BLaER1 (cell line): ENCODE data around the gene KCTD7.
"Not testable (repeated sequence)": the region's sequence is repeated elsewhere in the genome, so short reads cannot be mapped to it uniquely, and the experiment has no call there.

Experiments used
- H3K27ac ChIP-seq: shearing (Covaris generic); formaldehyde crosslinking; 2 replicates; pipeline ENCODE4 v1.8.1; 2022
- H3K27me3 ChIP-seq: shearing (Covaris generic); formaldehyde crosslinking; 2 replicates; pipeline ENCODE4 v1.8.1; 2022
- H3K36me3 ChIP-seq: shearing (Covaris generic); formaldehyde crosslinking; 2 replicates; pipeline ENCODE4 v1.8.1; 2022
- H3K4me1 ChIP-seq: shearing (Covaris generic); formaldehyde crosslinking; 2 replicates; pipeline ENCODE4 v1.8.1; 2022
- H3K4me2 ChIP-seq: shearing (Covaris generic); formaldehyde crosslinking; 2 replicates; pipeline ENCODE4 v1.8.1; 2022
- H3K4me3 ChIP-seq: shearing (Covaris generic); formaldehyde crosslinking; 2 replicates; pipeline ENCODE4 v1.8.1; 2022
- H3K9ac ChIP-seq: shearing (Covaris generic); formaldehyde crosslinking; 2 replicates; pipeline ENCODE4 v1.8.1; 2022
- H3K9me3 ChIP-seq: shearing (Covaris generic); formaldehyde crosslinking; 2 replicates; pipeline ENCODE4 v1.8.1; 2022
- H4K20me1 ChIP-seq: shearing (Covaris generic); formaldehyde crosslinking; 2 replicates; pipeline ENCODE4 v1.8.1; 2022
- Cebpa-rat ChIP-seq: shearing (Covaris generic); IDR thresholded peaks from 2 replicates; pipeline ENCODE4 v1.8.1; 2022

The KCTD7 gene

DNA sequence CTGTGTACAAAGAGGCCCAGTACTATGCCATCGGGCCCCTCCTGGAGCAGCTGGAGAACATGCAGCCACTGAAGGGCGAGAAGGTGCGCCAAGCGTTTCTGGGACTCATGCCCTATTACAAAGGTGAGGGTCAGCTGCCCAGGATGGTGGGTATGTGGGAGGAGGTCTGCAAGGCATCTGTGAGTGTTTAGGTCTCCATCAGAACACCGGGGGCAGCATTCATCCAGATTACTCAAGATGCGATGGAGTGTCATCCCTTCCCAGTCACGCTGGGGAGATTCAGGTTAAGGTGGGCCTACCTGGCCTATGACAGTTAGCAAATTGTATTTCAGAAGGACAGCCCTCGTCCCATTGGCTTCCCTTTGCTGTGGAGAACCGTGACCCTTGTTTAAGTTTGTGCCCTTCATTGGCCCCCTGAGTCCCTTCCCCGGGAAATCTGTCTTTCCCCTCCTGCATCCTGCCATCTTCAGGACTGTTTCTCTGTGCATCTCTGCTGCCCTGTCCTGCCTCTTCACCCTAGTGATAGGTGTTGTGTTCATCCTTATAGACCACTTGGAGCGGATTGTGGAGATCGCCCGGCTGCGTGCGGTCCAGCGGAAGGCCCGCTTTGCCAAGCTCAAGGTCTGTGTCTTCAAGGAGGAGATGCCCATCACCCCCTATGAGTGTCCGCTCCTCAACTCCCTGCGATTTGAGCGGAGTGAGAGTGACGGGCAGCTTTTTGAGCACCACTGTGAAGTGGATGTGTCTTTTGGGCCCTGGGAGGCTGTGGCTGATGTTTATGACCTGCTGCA is 9.8 kb downstream of the KCTD7 start:
- Histone ChIP-seq H3K9ac (no peak overlapping the region), H3K9me3 (no peaks in the 10 kb centered on the region), H3K27ac (no peak overlapping the region), H3K4me3 (no peak overlapping the region), H3K27me3 (no peaks in the 10 kb centered on the region), H3K36me3 (peaks cover 58% of the 10 kb centered on the region), H3K4me1 (peaks cover 36% of the 10 kb centered on the region), H4K20me1 (no peaks in the 10 kb centered on the region), H3K4me2 (no peak overlapping the region)
- TF ChIP-seq Cebpa-rat: no peak

DNA sequence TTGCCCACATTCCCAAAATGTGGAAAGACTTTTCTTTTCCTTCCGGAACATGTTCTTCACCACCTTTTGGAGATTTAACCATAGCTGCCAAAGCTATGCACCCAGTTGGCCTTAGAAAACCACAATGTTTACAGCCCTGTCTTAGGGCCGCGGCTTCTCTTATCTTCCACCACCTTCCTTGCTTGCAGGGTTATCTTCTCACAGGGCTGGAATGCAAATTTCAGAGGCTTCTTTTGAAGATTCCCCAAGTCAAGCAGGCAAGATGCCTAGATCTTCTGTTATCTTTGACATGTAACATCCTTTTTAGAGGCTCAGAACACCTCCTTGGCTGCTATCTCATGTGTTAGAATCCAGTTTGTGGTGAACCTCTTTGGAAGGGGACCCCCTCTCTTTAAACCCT is 11.1 kb downstream of the KCTD7 start:
- Histone ChIP-seq H3K36me3 (peaks cover 67% of the 10 kb centered on the region), H3K4me2 (no peak overlapping the region), H3K27ac (no peak overlapping the region), H4K20me1 (no peaks in the 10 kb centered on the region), H3K4me3 (no peak overlapping the region), H3K4me1 (peaks cover 25% of the 10 kb centered on the region), H3K9me3 (no peaks in the 10 kb centered on the region), H3K9ac (no peak overlapping the region), H3K27me3 (no peaks in the 10 kb centered on the region)
- TF ChIP-seq Cebpa-rat: no peak

DNA sequence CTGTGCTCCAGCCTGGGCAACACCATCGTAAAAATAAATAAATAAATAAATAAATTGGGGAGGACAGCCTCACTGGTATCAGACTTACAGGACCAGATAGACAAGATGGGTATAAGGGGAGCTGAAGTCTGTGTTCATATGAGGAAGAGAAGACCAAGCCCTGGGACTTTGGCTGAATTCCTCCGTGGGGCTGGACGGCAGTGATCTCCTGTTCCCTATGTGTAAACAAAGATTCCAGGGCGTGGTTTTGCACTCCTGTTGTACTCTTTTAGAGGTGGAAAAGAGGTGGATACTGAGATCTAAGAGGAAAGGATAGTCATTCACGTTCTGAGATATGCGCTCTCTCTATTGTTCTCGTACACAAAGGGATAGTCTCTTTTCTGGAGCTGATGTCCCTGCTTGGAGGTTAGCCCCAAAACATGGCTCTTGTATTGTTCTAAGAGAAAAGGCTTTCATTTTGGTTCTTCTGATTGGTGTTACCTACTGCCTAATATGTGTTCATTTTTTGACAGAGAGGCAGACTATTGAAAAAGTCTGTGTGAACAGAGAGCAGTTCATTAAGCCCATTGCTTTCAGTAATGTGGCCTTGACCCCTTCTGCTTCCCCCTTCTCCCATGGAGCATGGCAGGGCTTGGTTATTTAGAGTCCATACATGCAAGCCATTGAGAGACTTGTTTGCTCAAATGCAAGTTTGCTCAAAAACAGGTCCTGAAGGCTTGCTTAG is 12.3 kb downstream of the KCTD7 start:
- no peak overlapping the region for H3K9ac ChIP-seq
- H3K9me3 ChIP-seq: no peaks in the 10 kb centered on the region
- H3K4me2 ChIP-seq: no peak overlapping the region
- no peak overlapping the region for H3K4me3 ChIP-seq
- no peaks in the 10 kb centered on the region for H3K27me3 ChIP-seq
- peaks cover 74% of the 10 kb centered on the region for H3K36me3 ChIP-seq
- no peaks in the 10 kb centered on the region for H4K20me1 ChIP-seq
- no peak for TF ChIP-seq Cebpa-rat
- H3K27ac ChIP-seq: no peak overlapping the region
- H3K4me1 ChIP-seq: peaks cover 17% of the 10 kb centered on the region

DNA sequence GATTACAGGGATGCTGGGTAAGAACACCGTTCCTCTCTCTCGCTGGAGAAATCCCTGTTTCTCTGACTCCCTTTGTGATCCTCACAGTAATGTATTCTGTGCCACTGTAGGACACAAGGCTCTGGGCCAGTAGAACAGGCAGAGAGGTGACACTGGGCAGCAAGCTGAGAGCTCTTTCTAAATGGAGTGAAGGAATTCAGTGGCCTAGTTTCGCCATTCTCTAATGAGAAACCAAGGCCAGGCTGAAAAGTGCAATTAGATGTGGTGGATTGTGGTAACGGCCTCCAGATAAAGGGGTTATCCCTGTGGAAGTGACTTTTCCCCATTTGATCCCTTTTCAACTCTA is 12.8 kb downstream of the KCTD7 start:
- Histone ChIP-seq H3K9me3 (no peaks in the 10 kb centered on the region), H3K4me3 (no peak overlapping the region), H3K4me2 (no peak overlapping the region), H3K4me1 (peaks cover 13% of the 10 kb centered on the region), H3K9ac (no peak overlapping the region), H3K27ac (no peak overlapping the region), H3K27me3 (no peaks in the 10 kb centered on the region), H3K36me3 (peaks cover 78% of the 10 kb centered on the region), H4K20me1 (no peaks in the 10 kb centered on the region)
- no peak for TF ChIP-seq Cebpa-rat

DNA sequence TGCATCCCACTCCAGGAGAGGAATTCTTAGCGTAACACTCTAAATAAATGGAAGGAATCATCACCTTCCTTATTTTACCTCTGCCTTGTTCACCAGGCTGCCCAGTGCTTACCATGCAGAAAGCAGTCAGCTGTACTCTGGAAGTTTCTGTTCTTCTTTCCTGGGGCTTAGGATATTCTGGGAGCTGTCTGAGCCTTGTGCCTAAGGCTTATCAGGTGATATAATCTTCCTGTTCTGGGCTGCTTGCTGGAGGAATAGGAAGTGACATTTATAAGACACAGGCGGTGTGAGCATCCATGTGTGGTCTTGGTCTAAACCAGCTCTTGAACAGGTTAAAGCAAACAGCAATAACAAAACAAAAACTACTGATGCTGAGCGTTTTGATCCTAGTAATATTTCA is 13.5 kb downstream of the KCTD7 start:
- Histone ChIP-seq H3K9me3 (no peaks in the 10 kb centered on the region), H3K4me3 (no peak overlapping the region), H3K36me3 (peaks cover 79% of the 10 kb centered on the region), H4K20me1 (no peaks in the 10 kb centered on the region), H3K9ac (no peak overlapping the region), H3K4me1 (peaks cover 13% of the 10 kb centered on the region), H3K27me3 (no peaks in the 10 kb centered on the region), H3K4me2 (peak overlapping the region; percentile 18), H3K27ac (no peak overlapping the region)
- TF ChIP-seq Cebpa-rat: no peak

DNA sequence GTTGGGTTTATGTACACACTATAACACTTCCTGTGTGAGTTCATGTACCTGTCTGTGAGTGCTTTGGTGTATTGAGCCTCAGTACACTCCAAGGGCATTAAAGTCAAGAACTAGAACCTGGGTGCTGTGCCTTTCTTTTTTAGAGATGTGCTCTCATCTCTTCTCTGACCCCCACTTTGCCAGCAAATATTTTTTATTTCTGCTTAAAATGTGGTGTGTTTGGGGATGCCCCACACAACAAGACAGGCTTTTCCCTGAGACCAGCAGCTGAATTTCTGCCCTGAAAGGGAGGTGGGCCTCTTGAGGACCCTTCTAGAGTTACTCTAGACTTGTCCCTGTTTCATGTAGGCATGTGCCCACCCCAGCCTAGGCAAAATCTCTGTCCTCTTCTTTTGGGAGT is 14.3 kb downstream of the KCTD7 start:
- Histone ChIP-seq H4K20me1 (no peaks in the 10 kb centered on the region), H3K4me1 (peaks cover 13% of the 10 kb centered on the region), H3K4me2 (no peak overlapping the region), H3K27ac (no peak overlapping the region), H3K27me3 (no peaks in the 10 kb centered on the region), H3K4me3 (no peak overlapping the region), H3K9me3 (no peaks in the 10 kb centered on the region), H3K9ac (no peak overlapping the region), H3K36me3 (peaks cover 80% of the 10 kb centered on the region)
- no peak for TF ChIP-seq Cebpa-rat

DNA sequence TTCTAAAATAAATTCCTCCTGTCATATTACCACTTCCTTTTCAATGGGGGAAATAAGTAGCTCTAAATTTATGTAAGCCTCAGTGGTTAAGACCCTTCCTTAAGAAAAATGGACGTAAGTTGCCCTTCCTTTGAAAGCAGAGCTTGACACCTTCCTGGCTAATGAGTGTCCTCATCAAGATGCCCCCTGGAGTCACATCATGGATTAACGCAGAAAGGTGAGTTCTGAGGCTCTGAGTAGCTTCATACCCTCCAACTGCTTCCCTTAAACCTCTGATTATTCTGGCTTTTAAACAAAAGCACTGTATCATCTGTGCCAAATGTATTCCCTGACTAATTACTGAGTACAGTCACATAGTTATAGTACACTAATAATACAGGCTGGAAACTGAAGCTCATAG is 14.7 kb downstream of the KCTD7 start:
- H3K27ac ChIP-seq: no peak overlapping the region
- H3K4me3 ChIP-seq: no peak overlapping the region
- TF ChIP-seq Cebpa-rat: no peak
- H3K27me3 ChIP-seq: no peaks in the 10 kb centered on the region
- H3K4me2 ChIP-seq: no peak overlapping the region
- H3K36me3 ChIP-seq: peaks cover 75% of the 10 kb centered on the region
- H3K9ac ChIP-seq: no peak overlapping the region
- no peaks in the 10 kb centered on the region for H3K9me3 ChIP-seq
- peaks cover 13% of the 10 kb centered on the region for H3K4me1 ChIP-seq
- H4K20me1 ChIP-seq: no peaks in the 10 kb centered on the region

DNA sequence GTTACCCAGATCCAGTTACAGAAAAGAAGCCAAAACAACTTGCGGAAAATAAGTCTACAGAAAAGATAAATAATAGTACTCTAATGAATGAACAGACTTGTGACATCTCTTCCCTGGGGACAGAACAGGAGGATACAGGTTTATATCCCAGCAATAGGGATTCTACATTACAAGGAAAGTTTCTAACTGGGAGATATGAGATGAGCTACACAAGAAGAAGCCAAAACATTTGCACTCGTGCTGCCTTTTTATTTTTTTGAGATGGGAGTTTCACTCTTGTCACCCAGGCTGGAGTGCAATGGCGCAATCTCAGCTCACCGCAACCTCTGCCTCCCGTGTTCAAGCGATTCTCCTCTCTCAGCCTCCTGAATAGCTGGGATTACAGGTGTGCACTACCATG is 22.3 kb downstream of the KCTD7 start:
- H3K4me2 ChIP-seq, H3K27ac ChIP-seq, H3K9me3 ChIP-seq, H3K4me3 ChIP-seq, H4K20me1 ChIP-seq, H3K9ac ChIP-seq, H3K27me3 ChIP-seq: not testable (repeated sequence)
- H3K4me1 ChIP-seq: peaks cover 20% of the 10 kb centered on the region
- H3K36me3 ChIP-seq: peaks cover 13% of the 10 kb centered on the region

DNA sequence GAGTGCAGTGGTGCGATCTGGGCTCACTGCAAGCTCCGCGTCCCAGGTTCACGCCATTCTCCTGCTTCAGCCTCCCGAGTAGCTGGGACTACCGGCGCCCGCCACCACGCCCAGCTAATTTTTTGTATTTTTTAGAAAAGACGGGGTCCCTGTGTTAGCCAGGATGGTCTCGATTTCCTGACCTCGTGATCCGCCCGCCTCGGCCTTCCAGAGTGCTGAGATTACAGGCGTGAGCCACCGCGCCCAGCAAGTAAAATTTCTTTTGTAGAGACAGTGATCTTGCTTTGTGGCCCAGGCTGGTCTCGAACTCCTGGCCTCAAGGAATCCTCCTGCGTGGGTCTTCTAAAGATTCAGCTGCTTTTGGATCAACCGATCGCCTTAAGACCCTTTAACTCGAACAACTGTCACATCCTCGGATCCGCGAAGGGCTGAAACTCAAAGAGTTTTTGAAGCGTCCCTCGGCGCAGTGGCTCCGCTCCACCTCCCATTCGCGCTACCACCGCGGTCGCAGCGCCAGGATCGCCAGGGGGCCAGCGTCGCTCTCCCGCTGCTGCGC is 25.1 kb downstream of the KCTD7 start:
- peaks cover 25% of the 10 kb centered on the region for H3K4me1 ChIP-seq
- H3K27me3 ChIP-seq, H3K9me3 ChIP-seq, H3K36me3 ChIP-seq: not testable (repeated sequence)
- peak overlapping the region; percentile 86 for H3K4me3 ChIP-seq
- H4K20me1 ChIP-seq: peaks cover 18% of the 10 kb centered on the region
- peak overlapping the region; percentile 89 for H3K4me2 ChIP-seq
- H3K27ac ChIP-seq: peak overlapping the region; percentile 94
- H3K9ac ChIP-seq: peak overlapping the region; percentile 87
